MM.1S (cell line): Measurements from ENCODE around the gene ECSCR.

Experiments
- DNase-seq: peaks from one replicate; pipeline ENCODE4 v3.0.0-alpha.2; 2015
- H2AFZ ChIP-seq: fragments of 300-600 bp; sonication (generic); 2 replicates; pipeline ENCODE4 v1.6.0; 2016; ENCODE audit warnings: antibody characterized with exemption, low read length
- H3F3A ChIP-seq: fragments of 300-600 bp; sonication (generic); 2 replicates; pipeline ENCODE4 v1.6.1; 2016; ENCODE audit warnings: mild to moderate bottlenecking, antibody characterized with exemption, low read length, moderate library complexity, mixed read lengths; ENCODE audit not compliant: insufficient read depth
- H3K27ac ChIP-seq: fragments of 300-600 bp; sonication (generic); 2 replicates; pipeline ENCODE4 v1.5.1; 2016; ENCODE audit warnings: mild to moderate bottlenecking, low read length
- H3K27me3 ChIP-seq: fragments of 300-600 bp; sonication (generic); replicated peaks from 2 replicates; pipeline ENCODE4 v1.6.0; 2016; ENCODE audit warnings: low read length; ENCODE audit not compliant: insufficient read depth
- H3K36me3 ChIP-seq: fragments of 300-600 bp; sonication (generic); replicated peaks from 2 replicates; pipeline ENCODE4 v1.6.1; 2016; ENCODE audit warnings: mild to moderate bottlenecking, low read length, mixed read lengths; ENCODE audit not compliant: insufficient read depth
- H3K4me1 ChIP-seq: fragments of 300-600 bp; sonication (generic); 2 replicates; pipeline ENCODE4 v1.6.1; 2016; ENCODE audit warnings: low read length, mixed read lengths
- H3K4me2 ChIP-seq: fragments of 300-600 bp; sonication (generic); 2 replicates; pipeline ENCODE4 v1.6.0; 2016; ENCODE audit warnings: low read depth, low read length
- H3K4me3 ChIP-seq: fragments of 300-600 bp; sonication (generic); 2 replicates; pipeline ENCODE4 v1.5.1; 2016; ENCODE audit warnings: low read length, mixed read lengths
- H3K79me2 ChIP-seq: fragments of 300-600 bp; sonication (generic); 2 replicates; pipeline ENCODE4 v1.6.1; 2016; ENCODE audit warnings: mixed run types, low read length, mixed read lengths
- H3K9ac ChIP-seq: fragments of 300-600 bp; sonication (generic); 2 replicates; pipeline ENCODE4 v1.6.1; 2016; ENCODE audit warnings: low read length, mixed read lengths
- H3K9me2 ChIP-seq: fragments of 300-600 bp; sonication (generic); replicated peaks from 2 replicates; pipeline ENCODE4 v1.6.1; 2016; ENCODE audit warnings: mild to moderate bottlenecking, low read length, mixed read lengths; ENCODE audit not compliant: insufficient read depth
- H3K9me3 ChIP-seq: fragments of 300-600 bp; sonication (generic); replicated peaks from 2 replicates; pipeline ENCODE4 v1.6.1; 2016; ENCODE audit warnings: mild to moderate bottlenecking, low read length, mixed read lengths; ENCODE audit not compliant: insufficient read depth
- H4K20me1 ChIP-seq: fragments of 300-600 bp; sonication (generic); 2 replicates; pipeline ENCODE4 v1.6.1; 2016; ENCODE audit warnings: mild to moderate bottlenecking, low read length, moderate library complexity, mixed read lengths; ENCODE audit not compliant: insufficient read depth
- EZH2 ChIP-seq: fragments of 300-600 bp; sonication (generic); optimal IDR thresholded peaks from 2 replicates; pipeline ENCODE3; 2017; ENCODE audit warnings: low read depth, mild to moderate bottlenecking, antibody characterized with exemption, low read length, mixed read lengths
- EZH2phosphoT487 ChIP-seq: fragments of 300-600 bp; sonication (generic); IDR thresholded peaks from 2 replicates; pipeline ENCODE4 v1.6.1; 2018; ENCODE audit warnings: antibody characterized with exemption, low read length
- TF ChIP-seq, protein P1 (sequence below): fragments of 300-600 bp; sonication (generic); IDR thresholded peaks from 2 replicates; pipeline ENCODE4 v1.5.1; 2016; ENCODE audit warnings: antibody characterized with exemption, low read length, mixed read lengths

ECSCR gene

DNA sequence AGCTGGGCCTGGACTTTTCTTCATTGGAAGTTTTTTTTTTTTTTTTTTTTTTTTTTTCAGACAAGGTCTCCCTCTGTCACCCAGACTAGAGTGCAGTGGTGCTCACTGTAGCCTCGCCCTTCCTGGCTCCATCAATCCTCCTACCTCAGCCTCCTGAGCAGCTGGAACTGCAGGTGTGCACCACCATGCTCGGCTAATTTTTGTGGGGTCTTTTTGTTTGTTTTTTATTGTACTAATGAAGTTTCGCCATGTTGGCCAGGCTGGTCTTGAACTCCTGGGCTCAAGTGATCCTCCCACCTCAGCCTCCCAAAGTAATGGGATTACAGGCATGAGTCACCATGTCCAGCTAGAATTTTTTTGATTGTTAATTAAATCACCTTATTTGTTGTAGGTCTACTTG is 26.9 kb downstream of the ECSCR start:
- no peaks in the 10 kb centered on the region for H3K79me2 ChIP-seq
- H3K9ac ChIP-seq, result no peak overlapping the region
- no peak overlapping the region for H3K4me2 ChIP-seq
- no peak overlapping the region for H2AFZ ChIP-seq
- H3K4me3 ChIP-seq, result no peak overlapping the region
- peaks cover 10% of the 10 kb centered on the region for H3K4me1 ChIP-seq
- H3K27ac ChIP-seq, result no peak overlapping the region
- no peak for DNase-seq
- H4K20me1 ChIP-seq, result no peaks in the 10 kb centered on the region
- H3F3A ChIP-seq, result 0 out of 2 replicates have a peak, but pooled peaks cover 4% of the 10 kb centered on the region
- no peaks in the 10 kb centered on the region for H3K27me3 ChIP-seq
- no peaks in the 10 kb centered on the region for H3K9me3 ChIP-seq
- no peaks in the 10 kb centered on the region for H3K9me2 ChIP-seq
- no peaks in the 10 kb centered on the region for H3K36me3 ChIP-seq
- TF ChIP-seq, protein P1, sequence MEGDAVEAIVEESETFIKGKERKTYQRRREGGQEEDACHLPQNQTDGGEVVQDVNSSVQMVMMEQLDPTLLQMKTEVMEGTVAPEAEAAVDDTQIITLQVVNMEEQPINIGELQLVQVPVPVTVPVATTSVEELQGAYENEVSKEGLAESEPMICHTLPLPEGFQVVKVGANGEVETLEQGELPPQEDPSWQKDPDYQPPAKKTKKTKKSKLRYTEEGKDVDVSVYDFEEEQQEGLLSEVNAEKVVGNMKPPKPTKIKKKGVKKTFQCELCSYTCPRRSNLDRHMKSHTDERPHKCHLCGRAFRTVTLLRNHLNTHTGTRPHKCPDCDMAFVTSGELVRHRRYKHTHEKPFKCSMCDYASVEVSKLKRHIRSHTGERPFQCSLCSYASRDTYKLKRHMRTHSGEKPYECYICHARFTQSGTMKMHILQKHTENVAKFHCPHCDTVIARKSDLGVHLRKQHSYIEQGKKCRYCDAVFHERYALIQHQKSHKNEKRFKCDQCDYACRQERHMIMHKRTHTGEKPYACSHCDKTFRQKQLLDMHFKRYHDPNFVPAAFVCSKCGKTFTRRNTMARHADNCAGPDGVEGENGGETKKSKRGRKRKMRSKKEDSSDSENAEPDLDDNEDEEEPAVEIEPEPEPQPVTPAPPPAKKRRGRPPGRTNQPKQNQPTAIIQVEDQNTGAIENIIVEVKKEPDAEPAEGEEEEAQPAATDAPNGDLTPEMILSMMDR, result no peak
- TF ChIP-seq EZH2 (no peak), EZH2phosphoT487 (no peak)

- Histone ChIP-seq H3K4me1 (no peaks in the 10 kb centered on the region), H3K4me2 (no peak overlapping the region), H3K27me3 (no peaks in the 10 kb centered on the region), H3K9me2 (no peaks in the 10 kb centered on the region), H3K9ac (no peak overlapping the region), H3K27ac (no peak overlapping the region), H3K4me3 (no peak overlapping the region), H3K36me3 (no peaks in the 10 kb centered on the region), H3K79me2 (no peaks in the 10 kb centered on the region), H3F3A (no peaks in the 10 kb centered on the region), H2AFZ (no peak overlapping the region), H4K20me1 (no peaks in the 10 kb centered on the region), H3K9me3 (no peaks in the 10 kb centered on the region)
- DNase-seq, result no peak
- TF ChIP-seq, protein P1, result no peak
- TF ChIP-seq EZH2phosphoT487 (no peak), EZH2 (no peak)
These were observed 30.8 kb downstream of the ECSCR start for GRCh38 chr5:139431706-139432105.

DNA sequence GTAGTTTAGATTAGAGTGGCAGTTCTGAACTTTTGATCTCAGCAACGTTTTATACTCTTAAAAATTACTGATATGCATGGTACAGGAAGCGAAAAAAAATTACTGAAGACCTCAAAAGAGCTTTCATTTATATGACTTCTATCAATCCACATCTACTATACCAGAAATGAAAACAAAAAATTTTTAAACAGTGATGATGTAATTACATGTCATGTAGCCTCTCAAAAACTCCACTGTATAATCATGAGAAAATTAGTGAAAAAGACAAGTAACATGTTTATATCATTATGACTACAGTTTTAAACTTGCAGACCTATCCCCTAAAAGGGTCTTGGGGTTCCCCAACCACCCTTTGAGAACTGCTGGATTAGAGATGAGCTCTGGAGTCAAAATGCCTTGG is 32.5 kb downstream of the ECSCR start:
- no peak overlapping the region for H3K27ac ChIP-seq
- no peaks in the 10 kb centered on the region for H3K27me3 ChIP-seq
- no peaks in the 10 kb centered on the region for H3K9me2 ChIP-seq
- H2AFZ ChIP-seq, result no peak overlapping the region
- no peaks in the 10 kb centered on the region for H3K4me1 ChIP-seq
- H4K20me1 ChIP-seq, result no peaks in the 10 kb centered on the region
- no peak overlapping the region for H3K9ac ChIP-seq
- no peak for TF ChIP-seq EZH2phosphoT487
- TF ChIP-seq, protein P1, result no peak
- TF ChIP-seq EZH2, result no peak
- no peaks in the 10 kb centered on the region for H3K79me2 ChIP-seq
- H3K4me2 ChIP-seq, result no peak overlapping the region
- DNase-seq, result no peak
- H3K36me3 ChIP-seq, result no peaks in the 10 kb centered on the region
- H3F3A ChIP-seq, result no peaks in the 10 kb centered on the region
- no peak overlapping the region for H3K4me3 ChIP-seq
- H3K9me3 ChIP-seq, result no peaks in the 10 kb centered on the region
